Panc1 (cell line): Measurements from ENCODE around the gene SLC5A2. TPM values are rescaled to one million over a fixed set of nuclear protein-coding genes. Genes with fewer than 3 reads are reported as not detected.
"Not testable (repeated sequence)": the region's sequence is repeated elsewhere in the genome, so short reads cannot be mapped to it uniquely, and the experiment has no call there.

ENCODE experiments used
- ATAC-seq: fragments of 200-7000 bp; cut with Tn5 transposase; 2 replicates; pipeline ENCODE4 v1.9.1; 2020; ENCODE audit warnings: mild to moderate bottlenecking, moderate library complexity
- BruUV-seq: library from RNA; stranded (reverse); fragments of 400-500 nt; replicated peaks from 2 replicates; lab custom pipeline; 2021; lab: Mats Ljungman, UMichigan
- CTCF ChIA-PET: fragments of 300-600 bp; sonication (Branson Sonifier 250); formaldehyde crosslinking; loops from one replicate; lab custom pipeline; 2022; ENCODE audit warnings: antibody characterized with exemption; lab: Charles Lee
- POLR2A ChIA-PET: fragments of 300-600 bp; sonication (Branson Sonifier 250); formaldehyde crosslinking; loops from one replicate; lab custom pipeline; 2022; ENCODE audit warnings: antibody characterized with exemption; lab: Charles Lee
- DNase-seq: peaks from one replicate; pipeline ENCODE4 v3.0.0-alpha.2; 2010; ENCODE audit warnings: low read depth, low spot score
- H3K27ac ChIP-seq: 2 replicates; pipeline ENCODE4 v1.5.1; 2011; ENCODE audit warnings: mild to moderate bottlenecking, low read length, inconsistent platforms
- H3K27me3 ChIP-seq: fragments of 200-500 bp; sonication (Bioruptor generic); 2 replicates; pipeline ENCODE4 v1.6.0; 2014; ENCODE audit warnings: low read length, inconsistent platforms; ENCODE audit not compliant: control insufficient read depth, insufficient read depth
- H3K36me3 ChIP-seq: fragments of 200-500 bp; sonication (Bioruptor generic); 2 replicates; pipeline ENCODE4 v1.5.1; 2014; ENCODE audit warnings: inconsistent platforms, mild to moderate bottlenecking, low read length, moderate library complexity; ENCODE audit not compliant: control insufficient read depth, insufficient read depth
- H3K4me1 ChIP-seq: 2 replicates; pipeline ENCODE4 v1.5.1; 2011; ENCODE audit warnings: inconsistent platforms, mild to moderate bottlenecking, low read length, moderate library complexity; ENCODE audit not compliant: control insufficient read depth, insufficient read depth
- H3K4me3 ChIP-seq, 2 experiments: 2 replicates each; pipeline ENCODE4 v1.5.1; 2011 to 2012; ENCODE audit warnings: low read depth in 2 of 2, low read length in 2 of 2, mild to moderate bottlenecking in 2 of 2, inconsistent platforms in 1 of 2, moderate library complexity in 1 of 2
- H3K9me3 ChIP-seq: fragments of 200-500 bp; sonication (Bioruptor generic); 2 replicates; pipeline ENCODE4 v1.5.1; 2014; ENCODE audit warnings: low read depth, mild to moderate bottlenecking, inconsistent platforms, low read length, moderate library complexity; ENCODE audit not compliant: control insufficient read depth, insufficient read depth
- POLR2AphosphoS5 ChIP-seq: IDR thresholded peaks from 2 replicates; pipeline ENCODE4 v1.6.1; 2012; ENCODE audit warnings: mild to moderate bottlenecking, low read depth, low read length, moderate library complexity
- SIN3A ChIP-seq: IDR thresholded peaks from 2 replicates; pipeline ENCODE4 v1.6.1; 2012; ENCODE audit warnings: low read depth, mild to moderate bottlenecking, low read length, moderate library complexity, borderline replicate concordance; ENCODE audit not compliant: insufficient read depth
- TCF7L2 ChIP-seq: IDR thresholded peaks from 2 replicates; pipeline ENCODE4 v1.6.1; 2011; ENCODE audit warnings: mild to moderate bottlenecking, low read depth, low read length, inconsistent platforms
- in situ Hi-C: cut with HindIII; loops from 2 replicates; pipeline ENCODE4 v1.10.0; 2016; ENCODE audit warnings: low sequenced_read_pairs, low pct_unique_long_range_greater_than_20kb
- intact Hi-C: fragments of 100-400 bp; cut with micrococcal nuclease; formaldehyde crosslinking; loops from one replicate; pipeline ENCODE4 v1.10.0; 2022; ENCODE audit not compliant: unreplicated experiment
- total RNA-seq: library from RNA; stranded (reverse); gene quantifications from one replicate; pipeline ENCODE4 v1.2.1, GENCODE V29; 2021; ENCODE audit not compliant: unreplicated experiment
- TF ChIP-seq, protein P1 (sequence below), 2 experiments: IDR thresholded peaks; 2 replicates each; pipeline ENCODE4 v1.6.1; 2011 to 2012; ENCODE audit warnings: low read depth in 2 of 2, control low read depth in 1 of 2, low read length in 1 of 2, mild to moderate bottlenecking in 1 of 2, moderate library complexity in 1 of 2; ENCODE audit not compliant: insufficient read depth in 1 of 2
- TF ChIP-seq, protein P2 (sequence below): fragments of 450-650 bp; IDR thresholded peaks from 2 replicates; pipeline ENCODE4 v1.5.1; 2017; ENCODE audit warnings: mild to moderate bottlenecking

Gene SLC5A2
- total RNA-seq, 1 experiment from 2014 or later, result 0.15 TPM

DNA sequence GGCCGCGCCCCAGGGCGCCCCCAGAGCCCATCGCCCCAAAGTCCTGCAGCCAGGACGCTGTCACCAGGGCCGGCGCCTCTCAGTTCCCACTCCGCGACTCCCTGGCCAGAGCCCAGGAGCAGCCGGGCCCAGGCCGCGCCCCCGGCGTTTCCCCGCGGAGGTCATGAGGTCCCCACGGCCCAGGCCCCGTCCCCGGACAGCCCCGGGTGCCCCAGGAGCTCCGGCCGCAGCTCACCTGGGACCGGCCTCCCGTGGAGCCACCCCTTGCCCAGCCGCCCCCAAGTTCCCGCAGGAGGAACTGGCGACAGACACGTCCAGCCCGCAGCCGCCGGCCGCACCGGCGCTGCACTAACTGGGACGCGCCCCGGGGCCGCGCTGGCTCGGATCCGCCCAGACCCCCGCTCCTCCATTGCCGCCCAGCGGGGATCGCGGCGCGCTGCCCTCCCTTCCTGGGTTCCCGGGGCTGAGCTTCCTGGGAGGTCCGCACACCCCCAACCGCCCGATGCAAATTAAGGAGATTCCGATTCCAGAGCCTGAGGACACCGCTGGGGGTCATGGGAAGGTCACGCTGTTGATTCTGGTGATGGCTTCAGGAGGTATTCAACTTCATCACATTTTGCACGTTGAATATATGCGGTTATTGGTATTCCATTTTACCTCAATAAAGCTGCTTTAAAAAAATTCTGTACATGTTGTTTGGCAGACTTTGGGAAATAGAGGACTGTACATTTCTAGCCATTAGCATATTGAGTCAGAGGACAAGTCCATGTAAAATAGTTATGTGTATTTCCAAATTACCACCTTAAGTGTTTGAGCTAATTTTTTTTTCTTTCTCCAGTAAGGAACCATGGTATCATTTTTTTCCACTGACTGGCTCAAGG, 54.7 kb downstream of the SLC5A2 start:
- intact Hi-C loops, result no loop called here
- no peak overlapping the region for H3K4me3 ChIP-seq

DNA sequence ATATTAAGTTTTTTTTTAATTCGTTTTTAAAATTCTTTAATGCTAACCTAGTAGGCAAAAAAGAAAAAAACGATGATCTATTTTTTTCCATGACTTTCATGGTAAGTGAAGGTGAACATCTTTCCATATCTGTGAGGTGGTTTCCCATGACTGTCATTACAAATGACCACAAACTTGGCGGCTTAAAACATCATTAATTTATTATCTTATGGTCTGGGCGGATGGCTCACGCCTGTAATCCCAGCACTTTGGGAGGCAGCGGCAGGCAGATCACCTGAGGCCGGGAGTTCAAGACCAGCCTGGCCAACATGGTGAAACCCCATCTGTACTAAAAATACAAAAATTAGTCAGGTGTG, 55.3 kb downstream of the SLC5A2 start:
- H3K4me1 ChIP-seq, H3K27ac ChIP-seq, H3K27me3 ChIP-seq, CTCF ChIA-PET, in situ Hi-C loops, H3K9me3 ChIP-seq, ATAC-seq, BruUV-seq, POLR2A ChIA-PET, intact Hi-C loops, H3K4me3 ChIP-seq, DNase-seq, H3K36me3 ChIP-seq: not testable (repeated sequence)

More for the DNA sequence above, 54.7 kb downstream of the SLC5A2 start:
- Histone ChIP-seq H3K27ac (no peak overlapping the region), H3K9me3 (no peaks in the 10 kb centered on the region), H3K4me1 (no peaks in the 10 kb centered on the region), H3K36me3 (no peaks in the 10 kb centered on the region), H3K27me3 (no peaks in the 10 kb centered on the region)
- CTCF ChIA-PET, result no interaction called here
- TF ChIP-seq POLR2AphosphoS5 (no peak), SIN3A (no peak), TCF7L2 (no peak)
- TF ChIP-seq, protein P1, sequence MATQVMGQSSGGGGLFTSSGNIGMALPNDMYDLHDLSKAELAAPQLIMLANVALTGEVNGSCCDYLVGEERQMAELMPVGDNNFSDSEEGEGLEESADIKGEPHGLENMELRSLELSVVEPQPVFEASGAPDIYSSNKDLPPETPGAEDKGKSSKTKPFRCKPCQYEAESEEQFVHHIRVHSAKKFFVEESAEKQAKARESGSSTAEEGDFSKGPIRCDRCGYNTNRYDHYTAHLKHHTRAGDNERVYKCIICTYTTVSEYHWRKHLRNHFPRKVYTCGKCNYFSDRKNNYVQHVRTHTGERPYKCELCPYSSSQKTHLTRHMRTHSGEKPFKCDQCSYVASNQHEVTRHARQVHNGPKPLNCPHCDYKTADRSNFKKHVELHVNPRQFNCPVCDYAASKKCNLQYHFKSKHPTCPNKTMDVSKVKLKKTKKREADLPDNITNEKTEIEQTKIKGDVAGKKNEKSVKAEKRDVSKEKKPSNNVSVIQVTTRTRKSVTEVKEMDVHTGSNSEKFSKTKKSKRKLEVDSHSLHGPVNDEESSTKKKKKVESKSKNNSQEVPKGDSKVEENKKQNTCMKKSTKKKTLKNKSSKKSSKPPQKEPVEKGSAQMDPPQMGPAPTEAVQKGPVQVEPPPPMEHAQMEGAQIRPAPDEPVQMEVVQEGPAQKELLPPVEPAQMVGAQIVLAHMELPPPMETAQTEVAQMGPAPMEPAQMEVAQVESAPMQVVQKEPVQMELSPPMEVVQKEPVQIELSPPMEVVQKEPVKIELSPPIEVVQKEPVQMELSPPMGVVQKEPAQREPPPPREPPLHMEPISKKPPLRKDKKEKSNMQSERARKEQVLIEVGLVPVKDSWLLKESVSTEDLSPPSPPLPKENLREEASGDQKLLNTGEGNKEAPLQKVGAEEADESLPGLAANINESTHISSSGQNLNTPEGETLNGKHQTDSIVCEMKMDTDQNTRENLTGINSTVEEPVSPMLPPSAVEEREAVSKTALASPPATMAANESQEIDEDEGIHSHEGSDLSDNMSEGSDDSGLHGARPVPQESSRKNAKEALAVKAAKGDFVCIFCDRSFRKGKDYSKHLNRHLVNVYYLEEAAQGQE (IDR thresholded peaks at IDR 0.05; ENCODE audit: insufficient read depth in 1 of 2, low read depth in 2 of 2, low read length in 1 of 2), result no peak
- TF ChIP-seq, protein P2, sequence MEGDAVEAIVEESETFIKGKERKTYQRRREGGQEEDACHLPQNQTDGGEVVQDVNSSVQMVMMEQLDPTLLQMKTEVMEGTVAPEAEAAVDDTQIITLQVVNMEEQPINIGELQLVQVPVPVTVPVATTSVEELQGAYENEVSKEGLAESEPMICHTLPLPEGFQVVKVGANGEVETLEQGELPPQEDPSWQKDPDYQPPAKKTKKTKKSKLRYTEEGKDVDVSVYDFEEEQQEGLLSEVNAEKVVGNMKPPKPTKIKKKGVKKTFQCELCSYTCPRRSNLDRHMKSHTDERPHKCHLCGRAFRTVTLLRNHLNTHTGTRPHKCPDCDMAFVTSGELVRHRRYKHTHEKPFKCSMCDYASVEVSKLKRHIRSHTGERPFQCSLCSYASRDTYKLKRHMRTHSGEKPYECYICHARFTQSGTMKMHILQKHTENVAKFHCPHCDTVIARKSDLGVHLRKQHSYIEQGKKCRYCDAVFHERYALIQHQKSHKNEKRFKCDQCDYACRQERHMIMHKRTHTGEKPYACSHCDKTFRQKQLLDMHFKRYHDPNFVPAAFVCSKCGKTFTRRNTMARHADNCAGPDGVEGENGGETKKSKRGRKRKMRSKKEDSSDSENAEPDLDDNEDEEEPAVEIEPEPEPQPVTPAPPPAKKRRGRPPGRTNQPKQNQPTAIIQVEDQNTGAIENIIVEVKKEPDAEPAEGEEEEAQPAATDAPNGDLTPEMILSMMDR, result no peak
- in situ Hi-C loops, result no loop called here
- no TSS peak for BruUV-seq
- DNase-seq (no peak), ATAC-seq (no peak)
- POLR2A ChIA-PET, result no interaction called here

DNA sequence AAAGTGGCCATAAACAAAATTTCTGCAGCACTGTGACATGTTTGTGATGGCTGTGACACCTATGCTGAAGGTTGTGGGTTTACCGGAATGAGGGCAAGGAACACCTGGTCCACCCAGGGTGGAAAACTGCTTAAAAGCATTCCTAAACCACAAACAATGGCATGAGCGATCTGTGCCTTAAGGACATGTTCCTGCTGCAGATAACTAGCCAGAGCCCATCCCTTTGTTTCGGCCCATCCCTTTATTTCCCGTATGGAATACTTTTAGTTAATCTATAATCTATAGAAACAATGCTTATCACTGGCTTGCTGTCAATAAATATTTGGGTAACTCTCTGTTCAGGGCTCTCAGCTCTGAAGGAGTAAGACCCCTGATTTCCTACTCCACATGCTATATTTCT, 56.8 kb downstream of the SLC5A2 start:
- H3K27ac ChIP-seq, CTCF ChIA-PET, in situ Hi-C loops, H3K9me3 ChIP-seq, intact Hi-C loops, POLR2A ChIA-PET, H3K4me1 ChIP-seq, H3K27me3 ChIP-seq, ATAC-seq, BruUV-seq, H3K4me3 ChIP-seq, DNase-seq, H3K36me3 ChIP-seq: not testable (repeated sequence)

Other genes with a start within 250 kb of the SLC5A2 start
- 1.3 TPM for gene ITGAM, start 223.1 kb upstream of the SLC5A2 start, total RNA-seq
- gene ITGAX, start 127.9 kb upstream of the SLC5A2 start, total RNA-seq, result 0.49 TPM
- gene ITGAD, start 89.8 kb upstream of the SLC5A2 start, total RNA-seq, result not detected
- not detected for gene COX6A2, start 54.8 kb upstream of the SLC5A2 start, total RNA-seq
- 0.41 TPM for gene ZNF843, start 40.3 kb upstream of the SLC5A2 start, total RNA-seq
- 19.8 TPM for gene ARMC5, start 23.6 kb upstream of the SLC5A2 start, total RNA-seq
- 32.5 TPM for gene TGFB1I1, start 11.0 kb upstream of the SLC5A2 start, total RNA-seq
- gene RUSF1, start 25.3 kb downstream of the SLC5A2 start, total RNA-seq, result 47.4 TPM
- gene AHSP, start 44.8 kb downstream of the SLC5A2 start, total RNA-seq, result not detected